Neuronal stem cell (in vitro differentiated cells): ENCODE data around the gene CDC26.
A peak's percentile ranks its signal among the peaks of the same experiment; 100 is the strongest.

Experiments used
- DNase-seq: peaks from one replicate; pipeline ENCODE4 v3.0.0-alpha.2; 2013; ENCODE audit warnings: low spot score
- H2AFZ ChIP-seq: one replicate; pipeline ENCODE4 v1.6.1; 2013; ENCODE audit warnings: mild to moderate bottlenecking, low read length, inconsistent platforms
- H2AK5ac ChIP-seq: 2 replicates; pipeline ENCODE4 v1.6.1; 2013; ENCODE audit warnings: low read depth, mild to moderate bottlenecking, inconsistent platforms, low read length, moderate library complexity, mixed read lengths
- H2BK120ac ChIP-seq: 2 replicates; pipeline ENCODE4 v1.6.1; 2013; ENCODE audit warnings: low read depth, mild to moderate bottlenecking, inconsistent platforms, low read length, moderate library complexity, mixed read lengths
- H2BK12ac ChIP-seq: one replicate; pipeline ENCODE4 v1.6.1; 2013; ENCODE audit warnings: low read length, inconsistent platforms
- H2BK15ac ChIP-seq: 2 replicates; pipeline ENCODE4 v1.6.1; 2013; ENCODE audit warnings: mild to moderate bottlenecking, low read length, inconsistent platforms, mixed read lengths
- H2BK5ac ChIP-seq: one replicate; pipeline ENCODE4 v1.6.1; 2013; ENCODE audit warnings: inconsistent platforms, mild to moderate bottlenecking, low read length, moderate library complexity
- H3K14ac ChIP-seq: one replicate; pipeline ENCODE4 v1.6.1; 2013; ENCODE audit warnings: low read length, inconsistent platforms
- H3K18ac ChIP-seq: 2 replicates; pipeline ENCODE4 v1.6.1; 2013; ENCODE audit warnings: low read length, inconsistent platforms
- H3K23ac ChIP-seq: 2 replicates; pipeline ENCODE4 v1.6.1; 2013; ENCODE audit warnings: low read depth, mild to moderate bottlenecking, mixed read lengths, low read length, inconsistent platforms; ENCODE audit not compliant: poor library complexity
- H3K27ac ChIP-seq: replicated peaks from 3 replicates; pipeline ENCODE4 v1.5.1; 2013; ENCODE audit warnings: low read length, inconsistent platforms
- H3K27me3 ChIP-seq, 3 experiments: 2 replicates each; pipeline ENCODE4 v1.6.1; 2013; ENCODE audit warnings: low read length in 3 of 3, mild to moderate bottlenecking in 2 of 3, inconsistent platforms in 1 of 3, low read depth in 1 of 3, mixed read lengths in 1 of 3, moderate library complexity in 1 of 3; ENCODE audit not compliant: control insufficient read depth in 3 of 3, insufficient read depth in 3 of 3
- H3K36me3 ChIP-seq, 2 donors: replicated peaks in 1 of 2; 2 replicates each; pipeline ENCODE4 v1.6.1; 2013; ENCODE audit warnings: low read length in 2 of 2; ENCODE audit not compliant: control insufficient read depth in 2 of 2, insufficient read depth in 2 of 2
- H3K4ac ChIP-seq: 2 replicates; pipeline ENCODE4 v1.6.1; 2013; ENCODE audit warnings: inconsistent platforms, mild to moderate bottlenecking, low read length, moderate library complexity
- H3K4me1 ChIP-seq, 2 donors: 1 replicate in 1 of 2; 2 replicates in 1 of 2; pipeline ENCODE4 v1.6.1; 2013; ENCODE audit warnings: low read length in 2 of 2, low read depth in 1 of 2; ENCODE audit not compliant: control insufficient read depth in 2 of 2, insufficient read depth in 1 of 2
- H3K4me2 ChIP-seq: one replicate; pipeline ENCODE4 v1.6.1; 2013; ENCODE audit warnings: mild to moderate bottlenecking, low read length, inconsistent platforms; ENCODE audit not compliant: insufficient read depth, poor library complexity, severe bottlenecking
- H3K4me3 ChIP-seq, 2 donors: 2 replicates each; pipeline ENCODE4 v1.5.1; 2013; ENCODE audit warnings: low read length in 2 of 2, mild to moderate bottlenecking in 2 of 2, inconsistent platforms in 1 of 2, moderate library complexity in 1 of 2
- H3K79me1 ChIP-seq: one replicate; pipeline ENCODE4 v1.6.1; 2013; ENCODE audit warnings: low read depth, mild to moderate bottlenecking, inconsistent platforms, low read length, moderate library complexity
- H3K9ac ChIP-seq: one replicate; pipeline ENCODE4 v1.6.1; 2013; ENCODE audit warnings: mild to moderate bottlenecking, low read depth, low read length, inconsistent platforms; ENCODE audit not compliant: poor library complexity
- H3K9me3 ChIP-seq, 2 donors: replicated peaks in 1 of 2; 2 replicates each; pipeline versions ENCODE3 to v1.6.1; 2013; ENCODE audit warnings: low read length in 2 of 2, mild to moderate bottlenecking in 2 of 2, inconsistent platforms in 1 of 2, low read depth in 1 of 2, mixed read lengths in 1 of 2, moderate library complexity in 1 of 2; ENCODE audit not compliant: control insufficient read depth in 2 of 2, insufficient read depth in 1 of 2
- H4K8ac ChIP-seq: one replicate; pipeline ENCODE4 v1.6.1; 2013; ENCODE audit warnings: low read depth, mild to moderate bottlenecking, inconsistent platforms, low read length, moderate library complexity
- H4K91ac ChIP-seq: one replicate; pipeline ENCODE4 v1.6.1; 2013; ENCODE audit warnings: low read length, low read depth, mild to moderate bottlenecking, inconsistent platforms; ENCODE audit not compliant: poor library complexity
- WGBS, 2 donors: extraction: QIAGEN DNeasy Blood & Tissue Kit; methylation state at CpG; one replicate each; pipeline ENCODE4 v1.1.7; 2013; ENCODE audit warnings: missing lambda C conversion rate in 2 of 2, mixed read lengths in 1 of 2; ENCODE audit not compliant: insufficient read length in 2 of 2, insufficient replicate concordance in 1 of 2; ENCODE audit errors: extremely low coverage in 2 of 2; 5-methylcytosine and 5-hydroxymethylcytosine counted together

The CDC26 gene

DNA sequence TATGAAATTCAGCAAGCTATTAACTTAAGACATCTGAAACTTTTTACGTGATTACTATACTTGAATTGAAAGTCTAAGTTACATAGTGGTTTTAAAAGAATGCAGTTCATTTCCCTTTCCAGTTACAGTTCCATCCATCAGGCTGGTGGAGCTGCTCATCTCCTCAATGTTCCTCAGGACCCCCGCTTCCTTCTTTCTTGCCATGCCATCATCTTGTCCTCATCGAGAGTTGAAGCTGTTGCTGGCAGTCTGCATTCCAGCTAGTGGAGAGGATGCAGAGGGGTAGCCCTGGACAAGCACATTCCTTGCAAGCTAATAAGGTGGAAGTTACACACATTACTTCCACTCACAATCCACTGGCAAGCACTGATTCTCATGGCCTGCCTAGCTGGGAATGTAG lies 36.6 kb upstream of the CDC26 start:
- Histone ChIP-seq H3K9ac (no peak overlapping the region), H2AFZ (no peak overlapping the region), H3K23ac (no peak overlapping the region), H4K8ac (no peak overlapping the region), H2BK5ac (no peak overlapping the region), H3K4me1 (peaks cover 2 to 13% of the 10 kb centered on the region in 2 donors), H3K14ac (no peak overlapping the region), H3K27ac (no peak overlapping the region), H3K18ac (no peak overlapping the region), H4K91ac (no peak overlapping the region), H2BK12ac (no peak overlapping the region), H3K36me3 (no peaks in the 10 kb centered on the region), H3K4me2 (no peak overlapping the region), H3K4me3 (no peak overlapping the region), H2AK5ac (no peak overlapping the region), H2BK15ac (no peak overlapping the region), H3K4ac (no peak overlapping the region), H3K27me3 (peaks cover 0 to 2% (median 0%) of the 10 kb centered on the region in 3 experiments), H3K79me1 (no peaks in the 10 kb centered on the region), H3K9me3 (no peaks in the 10 kb centered on the region), H2BK120ac (no peak overlapping the region)
- no peak for DNase-seq
- WGBS, 2 donors = no CpG with 5 or more reads among the region's 3 CpGs

DNA sequence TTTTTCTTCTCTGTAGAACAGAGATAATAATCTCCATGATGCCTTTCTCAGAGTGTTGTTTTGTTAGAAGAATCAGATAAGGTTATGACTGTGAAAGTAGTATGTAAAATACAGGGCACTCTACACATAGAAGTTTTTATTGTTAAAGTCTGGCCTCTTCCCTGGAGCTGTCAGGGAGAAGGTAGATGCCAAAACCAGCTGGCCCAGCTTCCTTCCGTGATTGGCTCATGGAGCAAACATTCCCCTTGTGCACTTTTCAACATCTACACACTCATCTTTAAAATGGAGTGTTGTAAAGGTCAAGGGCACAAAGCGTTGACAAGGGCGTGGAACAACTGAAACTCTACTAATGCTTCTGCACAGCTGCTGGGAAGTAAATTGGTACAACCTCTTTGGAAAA lies 35.2 kb upstream of the CDC26 start:
- Histone ChIP-seq H3K4me2 (no peak overlapping the region), H2AFZ (no peak overlapping the region), H4K8ac (no peak overlapping the region), H3K4me3 (peak overlapping the region in 1 of 2 donors; percentile 25), H2BK12ac (no peak overlapping the region), H3K36me3 (no peaks in the 10 kb centered on the region), H2BK120ac (no peak overlapping the region), H4K91ac (no peak overlapping the region), H3K9ac (no peak overlapping the region), H3K4me1 (peaks cover 0 to 8% of the 10 kb centered on the region in 2 donors), H3K23ac (no peak overlapping the region), H3K27me3 (peaks cover 0 to 2% (median 0%) of the 10 kb centered on the region in 3 experiments), H3K9me3 (no peaks in the 10 kb centered on the region), H3K4ac (no peak overlapping the region), H2AK5ac (no peak overlapping the region), H3K14ac (no peak overlapping the region), H3K18ac (no peak overlapping the region), H3K27ac (no peak overlapping the region), H2BK15ac (no peak overlapping the region), H2BK5ac (no peak overlapping the region), H3K79me1 (no peaks in the 10 kb centered on the region)
- no CpG with 5 or more reads among the region's 3 CpGs for WGBS, 2 donors
- no peak for DNase-seq

DNA sequence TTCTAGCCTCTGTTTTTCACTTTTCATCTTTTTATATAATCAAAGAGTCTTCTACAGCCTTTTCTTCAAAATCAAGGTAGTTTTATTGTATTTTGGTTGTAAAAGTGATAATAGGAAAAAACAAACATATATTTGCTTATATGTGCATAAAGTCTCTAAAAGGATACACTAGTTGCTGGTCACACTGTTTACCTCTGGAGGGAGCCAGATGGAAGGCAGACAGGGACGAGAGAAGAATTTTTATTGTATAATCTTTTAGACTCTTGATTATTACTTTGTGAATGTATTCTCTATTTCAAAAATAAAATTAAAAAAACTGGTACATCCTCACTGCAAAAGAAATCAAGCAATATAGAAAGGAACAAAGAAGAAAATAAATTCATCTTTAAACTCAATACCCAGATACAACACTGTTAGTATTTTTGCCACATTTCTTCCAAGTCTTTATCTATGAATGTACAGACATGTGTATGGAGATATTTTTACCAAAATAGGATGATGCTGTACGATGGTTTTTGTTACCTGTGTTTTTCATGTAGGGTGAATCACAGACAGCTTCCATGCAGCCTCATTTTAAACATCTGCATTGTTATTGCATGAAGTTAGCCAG lies 33.9 kb upstream of the CDC26 start:
- no peaks in the 10 kb centered on the region for H3K9me3 ChIP-seq
- no peak overlapping the region for H2AFZ ChIP-seq
- H3K18ac ChIP-seq = no peak overlapping the region
- H3K27me3 ChIP-seq = peaks cover 0 to 2% (median 0%) of the 10 kb centered on the region in 3 experiments
- no peaks in the 10 kb centered on the region for H3K36me3 ChIP-seq
- no CpG with 5 or more reads among the region's 2 CpGs for WGBS, 2 donors
- no peak overlapping the region for H3K27ac ChIP-seq
- H3K14ac ChIP-seq = no peak overlapping the region
- no peak overlapping the region for H2BK5ac ChIP-seq
- peaks cover 0 to 4% of the 10 kb centered on the region in 2 donors for H3K4me1 ChIP-seq
- no peak overlapping the region for H2BK120ac ChIP-seq
- H3K4ac ChIP-seq = no peak overlapping the region
- no peak overlapping the region for H2BK12ac ChIP-seq
- H3K23ac ChIP-seq = no peak overlapping the region
- no peaks in the 10 kb centered on the region for H3K79me1 ChIP-seq
- no peak for DNase-seq
- H4K8ac ChIP-seq = no peak overlapping the region
- no peak overlapping the region for H2BK15ac ChIP-seq
- no peak overlapping the region for H4K91ac ChIP-seq
- no peak overlapping the region for H2AK5ac ChIP-seq
- H3K4me3 ChIP-seq = no peak overlapping the region
- H3K9ac ChIP-seq = no peak overlapping the region
- no peak overlapping the region for H3K4me2 ChIP-seq

DNA sequence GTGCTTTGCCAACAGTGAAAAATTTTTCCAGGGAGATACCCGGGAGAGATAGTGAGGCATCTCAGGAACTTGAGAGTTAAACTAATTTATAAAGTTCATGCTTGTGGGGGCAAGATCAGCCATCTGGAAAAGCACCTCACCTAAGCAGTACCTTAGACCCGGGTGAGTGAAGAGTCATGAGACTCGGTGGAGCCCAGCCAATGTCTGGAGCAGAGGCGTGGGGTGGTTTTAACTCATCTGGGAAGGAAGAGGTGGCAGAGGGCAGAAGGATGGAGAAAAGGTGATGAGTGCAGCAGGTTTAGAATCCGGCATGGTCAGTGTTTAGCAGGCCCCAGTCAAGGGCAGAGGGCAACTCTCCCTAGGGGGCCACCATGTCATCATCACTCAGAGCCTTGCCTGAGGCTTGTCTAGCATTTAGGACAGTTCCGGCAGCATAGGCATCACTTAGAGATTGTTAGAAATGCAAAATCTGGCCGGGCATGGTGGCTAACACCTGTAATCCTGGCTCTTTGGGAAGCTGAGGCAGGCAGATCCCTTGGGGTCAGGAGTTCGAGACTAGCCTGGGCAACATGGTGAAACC lies 32.1 kb upstream of the CDC26 start:
- H3K4ac ChIP-seq = no peak overlapping the region
- no peak overlapping the region for H4K91ac ChIP-seq
- H3K79me1 ChIP-seq = no peaks in the 10 kb centered on the region
- H3K18ac ChIP-seq = no peak overlapping the region
- no peaks in the 10 kb centered on the region for H3K9me3 ChIP-seq
- no peak overlapping the region for H3K14ac ChIP-seq
- no peaks in the 10 kb centered on the region for H3K36me3 ChIP-seq
- H3K27me3 ChIP-seq = peaks cover 0 to 2% (median 0%) of the 10 kb centered on the region in 3 experiments
- H3K27ac ChIP-seq = no peak overlapping the region
- DNase-seq = no peak
- no peak overlapping the region for H2AK5ac ChIP-seq
- H3K4me2 ChIP-seq = no peak overlapping the region
- no CpG with 5 or more reads among the region's 8 CpGs for WGBS, 2 donors
- peak overlapping the region; percentile 26 for H3K9ac ChIP-seq
- no peak overlapping the region for H2BK12ac ChIP-seq
- H3K23ac ChIP-seq = no peak overlapping the region
- H4K8ac ChIP-seq = no peak overlapping the region
- H3K4me1 ChIP-seq = peaks cover 2 to 7% of the 10 kb centered on the region in 2 donors
- H2BK5ac ChIP-seq = no peak overlapping the region
- H2AFZ ChIP-seq = no peak overlapping the region
- no peak overlapping the region for H2BK15ac ChIP-seq
- no peak overlapping the region for H2BK120ac ChIP-seq
- no peak overlapping the region for H3K4me3 ChIP-seq
